ENCODE measurements around the gene SLC2A1. TPM values are rescaled to one million over a fixed set of nuclear protein-coding genes. Genes with fewer than 3 reads are reported as not detected.

SLC2A1 gene
- total RNA-seq: 46.4 TPM
- long read RNA-seq, transcript SLC2A1-203 (10 exons, 3,670 nt): major isoform, 13 of 22 reads
- long read RNA-seq, partial matches to known transcripts: 6 of 22 reads
- long read RNA-seq, other reads (novel, unspliced or antisense): 3 of 22 reads

DNA sequence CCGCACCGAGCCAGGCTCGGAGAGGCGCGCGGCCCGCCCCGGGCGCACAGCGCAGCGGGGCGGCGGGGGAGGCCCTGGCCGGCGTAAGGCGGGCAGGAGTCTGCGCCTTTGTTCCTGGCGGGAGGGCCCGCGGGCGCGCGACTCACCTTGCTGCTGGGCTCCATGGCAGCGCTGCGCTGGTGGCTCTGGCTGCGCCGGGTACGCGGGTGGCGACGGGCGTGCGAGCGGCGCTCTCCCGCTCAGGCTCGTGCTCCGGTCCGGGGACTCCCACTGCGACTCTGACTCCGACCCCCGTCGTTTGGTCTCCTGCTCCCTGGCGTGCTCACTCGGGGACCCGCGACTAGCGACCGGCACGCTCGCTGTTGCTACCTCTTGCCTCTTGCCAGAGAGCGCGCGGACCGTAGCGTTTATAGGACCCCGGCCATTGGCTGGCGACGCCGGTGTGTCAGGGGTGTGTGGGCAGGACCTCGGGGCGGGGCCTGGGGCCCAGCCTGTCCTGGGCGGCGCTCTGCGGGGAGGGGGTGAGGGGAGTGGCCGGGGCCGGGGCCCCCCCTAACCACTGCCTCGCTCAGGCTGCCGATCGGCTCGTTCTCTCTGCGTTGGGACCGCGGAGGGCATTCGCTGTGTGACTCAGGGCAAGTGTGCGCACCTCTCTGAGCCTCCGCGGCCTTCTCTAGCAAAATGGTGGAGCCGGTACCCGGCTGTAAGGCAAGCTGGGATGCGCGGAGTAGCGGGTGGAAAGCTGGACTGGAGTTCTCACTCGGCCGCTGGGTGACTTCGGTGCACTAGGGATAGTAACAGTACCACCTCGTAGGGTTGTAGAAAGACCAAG, at the start of gene SLC2A1:
SLC2A1 (minus strand) TSS at position 381 of the 832 bp plus-strand sequence; CDS start at position 164, 217 bp downstream.
- intact Hi-C loops (cut with DNase I): loop anchor here (2.0 to 5.0 kb wide), 2 partner anchors 18 to 36 kb away; no protein-coding TSS in a partner anchor
- DNase-seq (ENCODE audit: missing footprints): peak; percentile 94
- ATAC-seq: peak; percentile 95

DNA sequence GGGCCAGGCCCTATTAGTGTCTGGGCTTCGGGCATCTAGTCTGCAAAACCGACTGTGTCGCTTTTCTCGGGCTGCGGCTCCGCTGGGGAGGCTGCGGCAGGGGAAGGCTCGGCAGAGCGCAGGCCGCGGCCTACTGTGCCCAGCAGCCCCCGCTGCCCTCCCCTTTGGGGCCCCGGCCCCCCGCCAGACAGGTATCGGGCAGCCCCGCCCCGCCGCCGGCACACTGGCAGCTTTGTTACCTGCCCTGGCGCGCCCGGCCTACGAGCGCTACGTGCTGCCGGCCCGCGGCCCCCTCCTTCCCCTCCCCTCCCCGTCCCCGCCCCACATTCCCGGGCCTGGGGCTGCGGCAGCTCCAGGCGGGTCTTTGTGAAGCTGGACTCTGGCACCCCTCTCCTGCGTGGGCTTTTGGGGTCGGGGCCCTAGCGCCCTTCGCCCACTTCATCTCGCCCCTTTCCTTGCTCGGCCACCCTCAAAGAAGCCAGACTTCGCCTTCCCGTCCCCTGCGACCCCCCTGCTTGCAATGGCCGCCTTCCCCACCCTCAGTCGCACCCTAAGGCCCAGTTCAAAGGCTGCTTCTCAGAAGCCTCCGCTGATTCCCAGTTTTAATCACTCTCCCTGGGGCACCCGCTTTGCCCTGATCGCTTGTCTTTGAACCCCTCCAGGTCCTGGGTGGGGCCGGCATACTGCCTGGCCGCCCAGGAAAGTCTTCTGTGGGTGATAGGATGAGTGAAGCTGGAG, 48.9 kb upstream of the SLC2A1 start:
- ATAC-seq (peak; percentile 10), DNase-seq (ENCODE audit: missing footprints) (no peak)
- intact Hi-C loops (cut with DNase I): no loop called here

DNA sequence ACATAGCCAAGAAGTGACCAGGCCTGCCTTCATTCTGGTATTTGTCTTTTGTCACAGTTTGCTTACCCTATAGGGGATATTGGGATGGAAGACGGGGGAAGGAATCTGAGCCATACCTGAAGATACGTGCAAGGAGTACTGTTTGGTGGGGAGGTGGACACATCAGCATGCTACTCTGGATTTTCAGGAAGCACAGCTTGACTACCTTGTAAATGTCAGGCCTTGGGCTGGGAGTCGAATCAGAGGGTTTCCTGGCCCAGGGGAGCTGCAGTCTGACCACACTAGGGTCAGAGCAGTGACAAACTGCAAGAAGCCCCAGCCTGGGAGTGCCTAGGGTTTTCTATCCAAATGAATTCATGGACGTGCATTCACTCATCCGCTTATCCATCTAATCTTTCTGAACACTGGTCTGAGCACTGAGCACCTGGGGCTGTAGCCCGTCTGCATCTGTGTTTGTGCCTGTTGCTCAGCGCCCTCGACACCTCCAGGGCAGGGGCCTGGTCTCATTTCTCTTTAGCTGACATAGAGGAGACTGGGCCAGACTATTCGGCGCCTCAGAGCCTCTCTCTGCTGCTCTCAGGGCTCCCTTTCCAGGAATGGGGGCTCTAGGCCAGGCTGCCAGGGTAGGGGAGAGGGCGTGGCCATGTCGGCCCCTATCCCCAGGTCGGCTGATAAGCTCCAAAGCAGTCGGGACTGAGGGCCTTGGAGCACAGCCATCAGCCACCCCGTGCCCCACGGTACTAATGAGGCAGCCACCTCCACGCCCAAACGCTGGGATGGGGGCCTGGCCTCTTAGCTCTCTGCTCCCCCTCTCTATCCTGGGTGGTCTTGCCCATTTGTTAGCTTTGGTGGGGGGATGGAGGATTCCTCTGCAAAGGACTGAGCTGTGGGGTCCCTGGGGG, 47.0 kb upstream of the SLC2A1 start:
- intact Hi-C loops (cut with DNase I): no loop called here
- no peak for DNase-seq (ENCODE audit: missing footprints)
- no peak for ATAC-seq

DNA sequence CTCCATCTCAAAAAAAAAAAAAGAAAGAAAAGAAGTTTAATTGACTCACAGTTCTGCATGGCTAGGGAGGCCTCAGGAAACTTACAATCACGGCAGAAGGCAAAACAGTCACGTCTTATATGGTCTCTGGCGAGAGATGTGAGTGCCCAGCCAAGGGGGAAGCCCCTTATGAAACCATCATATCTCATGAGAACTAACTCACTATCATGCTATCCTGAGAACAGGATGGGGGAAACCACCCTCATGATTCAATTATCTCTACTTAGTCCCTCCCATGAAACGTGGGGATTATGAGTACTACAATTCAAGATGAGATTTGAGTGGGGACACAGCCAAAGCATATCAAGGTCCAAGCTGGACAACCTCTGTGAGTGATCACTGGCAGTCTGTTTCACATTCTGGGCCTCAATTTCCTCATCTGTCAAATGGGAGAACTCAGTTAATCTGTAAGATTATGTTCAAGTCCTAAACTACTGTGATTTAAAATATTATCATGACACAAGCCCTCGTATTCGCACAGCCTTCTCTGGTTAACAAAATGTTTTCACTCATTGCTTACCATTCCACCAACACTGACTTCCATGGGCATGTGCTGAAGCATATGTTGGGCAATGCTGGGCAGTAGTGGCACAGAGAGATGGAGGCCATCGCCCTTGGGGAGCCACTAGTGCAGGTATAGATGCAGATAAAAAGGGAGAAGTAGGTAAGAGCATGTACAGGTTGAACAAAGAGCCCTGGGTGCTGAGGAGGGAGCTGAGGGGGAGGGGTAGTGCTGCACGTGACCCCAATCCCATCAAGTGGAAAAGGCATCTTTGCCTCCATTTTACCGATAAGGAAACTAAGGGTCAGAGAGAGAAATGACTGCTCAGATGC, 46.2 kb upstream of the SLC2A1 start:
- intact Hi-C loops (cut with DNase I): no loop called here
- DNase-seq (ENCODE audit: missing footprints) (no peak), ATAC-seq (no peak)

DNA sequence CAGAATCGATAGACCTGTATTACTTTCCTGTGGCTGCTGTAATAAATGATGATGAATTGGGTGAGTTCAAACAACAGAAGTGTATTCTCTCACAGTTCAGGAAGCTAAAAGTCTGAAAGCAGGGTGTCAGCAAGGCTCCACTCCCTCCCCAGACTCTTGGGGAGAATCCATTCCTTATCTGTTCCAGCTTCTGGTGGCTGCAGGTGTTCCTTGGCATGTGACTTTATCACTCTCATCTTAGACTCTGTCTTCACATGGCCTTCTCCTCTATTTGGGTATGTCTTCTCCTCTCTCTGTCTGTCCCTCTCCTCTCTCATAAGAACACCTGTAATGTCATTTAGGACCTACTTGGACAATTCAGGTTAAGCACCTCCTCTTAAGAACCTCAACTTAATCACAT, 44.1 kb upstream of the SLC2A1 start:
- intact Hi-C loops (cut with DNase I): no loop called here
- no peak for DNase-seq (ENCODE audit: missing footprints)
- ATAC-seq: no peak

DNA sequence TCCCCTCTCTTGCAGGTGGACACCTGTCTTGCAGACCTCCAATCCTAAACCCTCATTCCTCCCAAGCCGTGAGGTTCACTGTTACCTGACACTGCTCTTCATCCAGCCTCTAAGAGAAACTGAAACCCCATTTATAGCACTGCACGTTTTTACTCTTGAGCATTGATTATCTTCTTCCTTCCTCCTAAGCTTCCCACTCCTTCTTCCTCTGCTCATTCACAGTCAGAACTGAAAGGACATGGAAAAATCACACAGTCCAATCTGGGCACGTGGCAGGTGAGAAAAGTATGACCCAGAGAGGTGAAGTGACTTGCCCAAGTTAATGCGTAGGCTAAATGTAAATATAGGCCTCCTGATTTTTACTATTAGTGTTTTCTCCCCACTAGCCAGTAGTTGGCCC, 43.4 kb upstream of the SLC2A1 start:
- intact Hi-C loops (cut with DNase I): no loop called here
- DNase-seq (ENCODE audit: missing footprints): no peak
- ATAC-seq: no peak

DNA sequence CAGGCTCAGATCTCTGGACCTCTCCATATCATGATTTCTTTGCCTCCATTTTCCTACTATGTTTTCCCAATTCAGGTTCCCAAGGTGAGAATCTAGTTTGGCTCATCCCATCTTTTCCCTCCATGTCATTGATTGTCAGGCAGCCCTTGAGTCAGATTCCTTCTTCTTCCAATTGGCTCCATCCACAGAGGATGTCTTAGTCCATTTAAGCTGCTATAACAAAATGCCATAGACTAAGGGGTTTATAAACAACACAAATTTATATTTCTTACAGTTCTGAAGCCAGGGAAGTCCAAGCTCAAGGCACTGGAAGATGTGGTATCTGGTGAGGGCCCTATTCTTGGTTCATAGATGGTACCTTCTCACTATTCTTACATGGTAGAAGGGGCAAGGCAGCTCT, 42.8 kb upstream of the SLC2A1 start:
- intact Hi-C loops (cut with DNase I): no loop called here
- no peak for ATAC-seq
- no peak for DNase-seq (ENCODE audit: missing footprints)

DNA sequence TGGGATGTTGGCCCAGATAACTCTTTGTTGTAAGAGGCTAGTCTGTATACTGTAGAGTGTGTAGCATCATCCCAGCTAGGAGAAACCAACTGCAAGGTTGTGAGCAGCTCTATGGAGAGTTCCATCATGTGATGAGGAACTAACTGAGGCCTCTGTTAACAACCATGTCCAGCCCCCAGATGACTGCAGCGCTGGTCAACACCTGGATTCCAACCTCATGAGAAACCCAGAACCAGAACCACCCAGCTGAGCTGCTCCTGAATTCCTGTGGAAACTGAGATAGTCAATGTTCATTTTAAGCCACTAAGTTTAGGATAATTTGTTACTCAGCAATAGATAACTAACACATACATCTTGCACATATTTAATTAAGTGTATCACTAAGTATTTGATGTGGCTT, 41.6 kb upstream of the SLC2A1 start:
- no peak for DNase-seq (ENCODE audit: missing footprints)
- intact Hi-C loops (cut with DNase I): no loop called here
- no peak for ATAC-seq

DNA sequence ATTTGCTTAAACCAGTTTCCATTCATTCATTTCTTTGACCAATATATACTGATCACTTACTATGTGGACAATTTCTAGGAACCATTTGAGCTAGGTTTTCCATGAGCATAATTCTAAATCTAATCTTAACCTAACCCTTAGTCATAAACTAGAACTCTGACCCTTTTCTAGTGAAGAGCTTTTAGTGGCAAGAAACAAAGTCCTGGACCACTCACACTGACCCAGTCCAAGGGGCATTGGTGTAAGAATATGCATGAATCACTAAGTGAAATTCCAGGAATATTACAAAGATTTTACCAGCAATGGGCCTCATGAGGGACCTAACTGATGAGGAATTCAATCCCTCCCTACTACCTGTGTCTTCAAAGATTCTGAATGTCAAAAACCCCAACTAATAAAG, 40.6 kb upstream of the SLC2A1 start:
- intact Hi-C loops (cut with DNase I): no loop called here
- DNase-seq (ENCODE audit: missing footprints): no peak
- ATAC-seq: no peak

DNA sequence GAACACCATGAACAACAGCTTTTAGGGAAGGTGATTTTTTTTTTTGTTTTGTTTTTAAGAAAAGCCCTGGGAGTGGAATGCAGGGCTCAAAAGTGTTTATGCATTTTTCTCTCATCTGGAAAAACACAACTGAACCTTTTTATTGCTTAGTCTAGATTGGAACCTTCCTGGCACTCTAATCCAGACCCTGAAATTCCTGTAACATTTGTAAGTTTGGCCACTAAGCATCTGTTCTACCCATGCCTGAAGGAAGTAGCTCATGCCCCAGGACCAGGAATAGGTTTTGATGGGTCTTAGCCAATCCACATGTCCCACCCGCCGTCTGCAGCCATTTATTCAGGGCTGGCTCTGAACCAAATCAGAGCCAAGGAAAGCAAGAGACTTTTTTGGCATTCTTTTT, 39.7 kb upstream of the SLC2A1 start:
- DNase-seq (ENCODE audit: missing footprints): no peak
- no peak for ATAC-seq
- intact Hi-C loops (cut with DNase I): no loop called here

DNA sequence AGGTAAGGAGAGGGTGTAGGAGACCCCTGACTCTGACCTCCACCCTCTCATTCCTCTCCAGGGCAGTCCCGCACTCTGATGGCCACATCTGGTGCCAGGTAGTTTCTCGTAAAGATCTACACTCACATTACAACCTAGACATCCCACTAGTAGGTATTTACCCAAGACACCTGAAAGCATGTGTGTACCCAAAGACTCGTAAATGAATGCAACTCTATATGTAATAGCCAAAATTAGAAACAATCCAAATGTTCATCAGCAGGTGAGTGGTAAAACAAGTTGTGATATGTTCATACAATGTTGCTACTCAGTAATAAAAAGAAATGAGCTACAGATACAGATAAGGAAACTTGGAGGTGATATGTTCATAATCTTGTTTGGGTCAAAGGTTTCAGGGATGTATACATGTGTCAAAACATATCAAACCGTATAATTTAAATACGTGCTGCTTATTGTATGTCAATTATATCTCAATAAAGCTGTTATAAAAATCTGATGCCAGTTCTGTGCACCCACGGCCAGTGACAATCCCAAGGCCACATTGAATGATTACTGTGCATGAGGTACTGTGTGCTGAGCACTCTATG, 37.8 kb upstream of the SLC2A1 start:
- intact Hi-C loops (cut with DNase I): no loop called here
- ATAC-seq (no peak), DNase-seq (ENCODE audit: missing footprints) (no peak)

DNA sequence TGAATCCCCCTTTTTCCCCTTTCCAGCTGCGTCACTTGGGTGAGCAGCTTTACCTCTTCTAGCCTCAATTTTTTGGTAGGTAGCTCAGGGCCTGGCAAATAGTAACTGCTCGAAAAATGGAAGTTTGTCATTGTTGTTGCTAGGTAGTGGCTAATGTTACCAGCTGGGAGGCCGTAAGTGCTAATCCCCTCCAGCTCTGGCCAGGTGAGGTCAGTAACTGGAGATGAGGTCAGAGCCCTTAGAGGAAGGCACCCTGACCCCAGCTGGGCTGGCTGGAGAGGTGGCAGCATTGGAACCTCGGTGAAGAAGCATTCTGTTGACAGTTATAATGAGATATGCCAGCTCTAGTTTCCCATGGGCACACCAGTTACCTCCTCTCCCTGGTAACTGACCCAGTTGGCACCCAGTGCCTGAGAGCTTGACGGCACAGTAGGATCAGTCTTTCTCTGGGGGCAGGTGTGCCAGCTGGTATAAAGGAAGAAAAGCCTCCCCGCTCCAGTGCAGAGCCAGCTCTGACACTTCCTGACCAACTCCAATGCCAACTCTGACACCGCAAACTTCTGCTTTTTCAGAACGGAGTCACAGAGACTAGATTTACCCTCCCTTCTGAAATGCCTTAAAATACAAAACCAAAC, 35.0 kb upstream of the SLC2A1 start:
- intact Hi-C loops (cut with DNase I): no loop called here
- DNase-seq (ENCODE audit: missing footprints) (no peak), ATAC-seq (peak; percentile 95)

DNA sequence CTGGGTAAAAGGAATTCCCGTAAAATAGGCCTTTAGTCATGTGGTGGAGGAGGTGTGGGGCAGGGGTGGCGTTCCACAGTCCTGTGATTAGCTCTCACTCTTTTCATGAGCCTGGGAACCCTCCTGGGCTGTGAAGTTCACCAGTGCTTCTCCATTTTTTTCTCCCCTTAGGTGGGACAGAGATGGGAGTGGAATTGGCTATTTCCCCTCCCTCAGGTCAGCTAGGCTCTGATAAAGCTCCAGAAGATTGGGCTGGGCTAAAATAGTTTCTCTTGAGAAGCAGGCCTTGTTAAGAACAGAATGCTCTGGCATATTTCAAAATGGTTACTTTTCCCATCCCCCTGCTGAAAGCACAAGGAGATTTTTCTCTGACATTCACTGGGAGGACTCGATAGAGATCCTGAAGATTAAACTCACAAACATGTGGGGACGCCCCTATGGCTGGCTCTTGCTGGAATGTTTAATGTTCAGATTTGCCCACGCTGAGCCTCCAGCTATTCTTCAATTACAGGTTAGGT, 33.4 kb upstream of the SLC2A1 start:
- DNase-seq (ENCODE audit: missing footprints) (no peak), ATAC-seq (no peak)
- intact Hi-C loops (cut with DNase I): no loop called here

DNA sequence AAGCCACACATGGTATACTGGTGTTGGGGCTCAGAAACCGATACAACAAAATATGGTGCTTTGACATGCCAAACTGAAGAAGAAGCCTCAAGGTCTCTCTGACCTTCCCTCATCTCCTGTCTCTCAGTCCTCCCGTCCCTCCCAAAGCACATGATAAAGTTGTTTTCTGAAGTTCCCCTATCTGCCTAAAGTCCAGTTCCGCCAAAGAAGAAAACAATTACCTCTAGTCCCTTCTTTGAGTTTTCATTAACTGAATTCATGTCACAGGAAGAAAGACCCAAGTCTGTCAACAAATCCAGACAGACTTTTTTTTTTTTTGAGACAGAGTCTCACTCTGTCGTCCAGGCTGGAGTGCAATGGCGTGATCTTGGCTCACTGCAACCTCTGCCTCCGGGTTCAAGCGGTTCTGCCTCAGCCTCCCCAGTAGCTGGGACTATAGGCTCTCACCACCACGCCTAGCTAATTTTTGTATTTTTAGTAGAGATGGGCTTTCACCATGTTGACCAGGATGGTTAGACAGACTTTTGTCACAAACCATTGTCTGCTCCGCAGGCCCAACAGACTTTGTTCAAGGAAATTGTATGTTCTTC, 32.2 kb upstream of the SLC2A1 start:
- DNase-seq (ENCODE audit: missing footprints): no peak
- intact Hi-C loops (cut with DNase I): no loop called here
- ATAC-seq: no peak

DNA sequence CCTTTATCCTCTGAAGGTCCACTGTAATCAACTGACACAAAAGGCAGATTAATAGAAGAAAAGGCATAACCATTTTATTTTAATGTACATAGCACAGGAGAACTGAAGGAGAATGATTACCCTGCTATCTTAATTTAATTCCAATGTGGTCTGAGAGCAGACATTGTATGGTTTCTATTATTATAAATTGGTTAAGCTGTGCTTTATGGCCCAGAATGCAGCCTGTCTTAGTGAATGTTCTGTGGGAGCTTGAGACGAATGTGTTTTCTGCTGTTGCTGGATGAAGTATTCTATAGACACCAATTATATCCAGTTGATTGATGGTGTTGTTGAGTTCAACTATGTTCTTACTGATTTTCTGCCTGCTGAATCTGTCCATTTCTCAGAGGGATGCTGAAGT, 25.0 kb upstream of the SLC2A1 start:
- intact Hi-C loops (cut with DNase I): no loop called here
- DNase-seq (ENCODE audit: missing footprints) (no peak), ATAC-seq (no peak)

DNA sequence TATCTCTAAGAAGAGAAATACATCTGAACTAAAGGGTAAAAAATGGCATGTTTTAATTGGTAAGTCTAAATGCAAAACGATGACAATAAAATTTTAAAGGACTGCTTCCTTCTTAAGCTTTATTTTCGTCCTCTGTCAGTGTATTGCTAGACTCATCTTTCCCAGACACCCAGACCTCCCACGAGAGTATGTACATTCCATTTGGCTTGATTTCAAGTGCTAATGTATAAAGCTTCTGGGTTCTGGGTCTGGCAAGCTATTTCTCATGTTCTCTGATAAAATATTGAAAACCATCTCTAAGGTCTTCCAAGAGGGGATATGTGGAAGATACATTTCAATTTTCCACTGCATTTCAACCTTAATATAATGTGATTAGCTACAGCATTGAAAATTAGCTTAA, 24.6 kb upstream of the SLC2A1 start:
- no peak for ATAC-seq
- no peak for DNase-seq (ENCODE audit: missing footprints)
- intact Hi-C loops (cut with DNase I): no loop called here

DNA sequence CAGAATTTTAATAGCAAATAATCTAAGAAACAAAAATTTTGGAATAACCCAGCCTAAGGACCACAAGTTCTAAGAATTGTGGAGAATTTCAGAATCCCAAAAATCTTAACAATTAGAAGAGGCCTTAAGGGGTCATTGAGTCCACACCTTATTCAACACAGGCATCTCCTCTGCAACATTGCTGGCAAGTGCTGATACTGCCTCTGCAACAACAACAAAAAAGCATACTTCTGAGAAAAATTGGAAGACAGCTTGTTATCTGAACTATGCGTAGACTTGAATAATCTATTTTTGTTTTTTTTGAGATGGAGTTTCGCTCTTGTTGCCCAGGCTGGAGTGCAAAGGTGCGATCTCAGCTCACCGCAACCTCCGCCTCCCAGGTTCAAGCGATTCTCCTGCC, 24.0 kb upstream of the SLC2A1 start:
- no peak for DNase-seq (ENCODE audit: missing footprints)
- intact Hi-C loops (cut with DNase I): no loop called here
- no peak for ATAC-seq

Measured in Right ventricle myocardium inferior (tissue), 1 donor.